ENCODE data around the gene ZNF189. TPM values are rescaled to one million over a fixed set of nuclear protein-coding genes. Genes with fewer than 3 reads are reported as not detected.

Gene ZNF189
- total and polyA plus RNA-seq, 2 donors (not counting 3 experiments of a cell fraction or from before 2014, with no cell fraction given) = 3.3 to 14.6 TPM

DNA sequence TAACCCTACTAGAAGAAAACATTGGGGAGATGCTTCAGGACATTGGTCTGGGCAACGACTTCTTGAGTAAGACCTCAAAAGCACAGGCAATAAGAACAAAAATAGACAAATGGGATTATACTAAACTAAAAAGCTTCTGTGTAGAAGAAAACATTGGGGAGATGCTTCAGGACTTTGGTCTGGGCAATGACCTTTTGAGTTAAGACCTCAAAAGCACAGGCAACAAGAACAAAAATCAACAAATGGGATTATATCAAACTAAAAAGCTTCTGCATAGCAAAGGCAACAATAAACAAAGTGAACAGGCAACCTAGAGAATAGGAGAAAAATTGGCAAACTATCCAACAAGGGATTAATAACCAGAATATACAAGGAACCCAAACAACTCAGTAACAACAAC lies 4.0 kb upstream of the ZNF189 start:
- Histone ChIP-seq H3K9me3 (replicated peaks; ENCODE audit: control insufficient read depth, insufficient read depth, low read length) (no peaks in the 10 kb centered on the region), H4K20me1 (replicated peaks; ENCODE audit: control insufficient read depth, extremely low read depth, insufficient read depth, low read length) (peaks cover 4% of the 10 kb centered on the region), H2AFZ (ENCODE audit: low read depth, low read length) (no peak overlapping the region), H3K9ac (replicated peaks; ENCODE audit: extremely low read depth, insufficient read depth, low read length) (no peak overlapping the region), H3K4me3 (replicated peaks in 1 of 3; ENCODE audit: insufficient read depth in 1 of 3, low read depth in 1 of 3, low read length in 3 of 3) (no peak overlapping the region), H3K9me1 (replicated peaks; ENCODE audit: control insufficient read depth, extremely low read depth, insufficient read depth, low read length) (no peaks in the 10 kb centered on the region), H3K36me3 (ENCODE audit: control insufficient read depth in 2 of 2, extremely low read depth in 1 of 2, insufficient read depth in 2 of 2, low read length in 2 of 2) (no peaks in the 10 kb centered on the region), H3K4me1 (ENCODE audit: control insufficient read depth, extremely low read depth, insufficient read depth, low read length) (peaks cover 12% of the 10 kb centered on the region), H3K79me2 (ENCODE audit: control insufficient read depth, insufficient read depth, low read length) (peaks cover 76% of the 10 kb centered on the region), H3K27me3 (ENCODE audit: control insufficient read depth in 2 of 2, insufficient read depth in 2 of 2, low read length in 2 of 2) (no peaks in the 10 kb centered on the region), H3K27ac (ENCODE audit: insufficient read depth, low read depth, low read length) (no peak overlapping the region), H3K4me2 (ENCODE audit: insufficient read depth, low read length) (no peak overlapping the region)
- BruUV-seq (replicated peaks) = no TSS peak
- intact Hi-C loops (cut with micrococcal nuclease) = loop anchor here (5.0 kb wide), 1 partner anchor 792 kb away; no protein-coding TSS in a partner anchor
- FAIRE-seq (no peak), DNase-seq (ENCODE audit: low read depth, low spot score) (no peak)
- dilution Hi-C loops (cut with MboI; ENCODE audit: extremely low pct_ligation_motif_present, low sequenced_read_pairs) = no loop called here
- TF ChIP-seq FOS (IDR thresholded peaks at IDR 0.05; ENCODE audit: borderline replicate concordance, insufficient read depth, low read length) = no peak
- TF ChIP-seq POLR2AphosphoS5 (IDR thresholded peaks at IDR 0.05; ENCODE audit: insufficient read depth, low read depth, low read length) = no peak
- TF ChIP-seq GATA2 (IDR thresholded peaks at IDR 0.05; ENCODE audit: insufficient read depth, insufficient read length, low read depth, low read length) = no peak
- ChIA-PET CTCF (no interaction called here), POLR2A (no interaction called here)

DNA sequence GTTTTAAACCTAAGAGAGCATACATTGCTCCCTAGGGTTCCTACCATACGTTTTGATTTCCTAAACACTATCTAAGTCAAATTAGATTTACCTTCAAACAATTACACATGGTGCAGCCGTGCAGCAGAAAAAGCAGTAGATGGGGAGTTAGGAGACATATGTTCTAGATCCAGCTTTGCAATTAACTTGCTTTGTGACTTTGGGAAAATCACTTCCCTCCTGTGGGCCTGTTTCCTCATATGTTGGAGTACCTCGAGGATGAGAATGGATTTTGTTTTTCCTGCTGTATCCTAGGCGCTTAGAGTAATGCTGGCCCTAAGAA lies 944 bp upstream of the ZNF189 start:
- peak overlapping the region; percentile 93 for H3K9ac ChIP-seq (replicated peaks; ENCODE audit: extremely low read depth, insufficient read depth, low read length)
- intact Hi-C loops (cut with micrococcal nuclease) (loop anchor here (1.0 to 5.0 kb wide), 6 partner anchors 9 to 1575 kb away; partner anchors contain the start of genes MSANTD3 and RNF20), dilution Hi-C loops (cut with MboI; ENCODE audit: extremely low pct_ligation_motif_present, low sequenced_read_pairs) (no loop called here)
- TF ChIP-seq, protein P1, sequence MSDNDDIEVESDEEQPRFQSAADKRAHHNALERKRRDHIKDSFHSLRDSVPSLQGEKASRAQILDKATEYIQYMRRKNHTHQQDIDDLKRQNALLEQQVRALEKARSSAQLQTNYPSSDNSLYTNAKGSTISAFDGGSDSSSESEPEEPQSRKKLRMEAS (IDR thresholded peaks at IDR 0.05; ENCODE audit: insufficient read depth, insufficient read length) = no peak
- TF ChIP-seq POLR2AphosphoS5 (IDR thresholded peaks at IDR 0.05; ENCODE audit: insufficient read depth, low read depth, low read length) = no peak
- TF ChIP-seq POLR2A (IDR thresholded peaks at IDR 0.05; ENCODE audit: low read depth, low read length) = no peak
- no peak for TF ChIP-seq JUN (IDR thresholded peaks at IDR 0.05; ENCODE audit: borderline replicate concordance, insufficient read depth, insufficient read length, low read depth)
- TF ChIP-seq FOS (IDR thresholded peaks at IDR 0.05; ENCODE audit: borderline replicate concordance, insufficient read depth, low read length) = no peak
- TF ChIP-seq GATA2 (IDR thresholded peaks at IDR 0.05; ENCODE audit: insufficient read depth, insufficient read length, low read depth, low read length) = no peak
- no peak for TF ChIP-seq MYC (IDR thresholded peaks at IDR 0.05; ENCODE audit: low read depth, low read length)
- TF ChIP-seq, protein P2, sequence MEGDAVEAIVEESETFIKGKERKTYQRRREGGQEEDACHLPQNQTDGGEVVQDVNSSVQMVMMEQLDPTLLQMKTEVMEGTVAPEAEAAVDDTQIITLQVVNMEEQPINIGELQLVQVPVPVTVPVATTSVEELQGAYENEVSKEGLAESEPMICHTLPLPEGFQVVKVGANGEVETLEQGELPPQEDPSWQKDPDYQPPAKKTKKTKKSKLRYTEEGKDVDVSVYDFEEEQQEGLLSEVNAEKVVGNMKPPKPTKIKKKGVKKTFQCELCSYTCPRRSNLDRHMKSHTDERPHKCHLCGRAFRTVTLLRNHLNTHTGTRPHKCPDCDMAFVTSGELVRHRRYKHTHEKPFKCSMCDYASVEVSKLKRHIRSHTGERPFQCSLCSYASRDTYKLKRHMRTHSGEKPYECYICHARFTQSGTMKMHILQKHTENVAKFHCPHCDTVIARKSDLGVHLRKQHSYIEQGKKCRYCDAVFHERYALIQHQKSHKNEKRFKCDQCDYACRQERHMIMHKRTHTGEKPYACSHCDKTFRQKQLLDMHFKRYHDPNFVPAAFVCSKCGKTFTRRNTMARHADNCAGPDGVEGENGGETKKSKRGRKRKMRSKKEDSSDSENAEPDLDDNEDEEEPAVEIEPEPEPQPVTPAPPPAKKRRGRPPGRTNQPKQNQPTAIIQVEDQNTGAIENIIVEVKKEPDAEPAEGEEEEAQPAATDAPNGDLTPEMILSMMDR (IDR thresholded peaks at IDR 0.05; ENCODE audit: extremely low read depth in 1 of 2, insufficient read depth in 1 of 2, low read depth in 1 of 2, low read length in 2 of 2) = no peak
- H2AFZ ChIP-seq (ENCODE audit: low read depth, low read length) = peak overlapping the region; percentile 99
- H3K9me3 ChIP-seq (replicated peaks; ENCODE audit: control insufficient read depth, insufficient read depth, low read length) = no peaks in the 10 kb centered on the region
- H3K27me3 ChIP-seq (ENCODE audit: control insufficient read depth in 2 of 2, insufficient read depth in 2 of 2, low read length in 2 of 2) = no peaks in the 10 kb centered on the region
- H3K4me3 ChIP-seq (replicated peaks in 1 of 3; ENCODE audit: insufficient read depth in 1 of 3, low read depth in 1 of 3, low read length in 3 of 3) = peak overlapping the region; percentile 61 to 97 (median 92)
- peaks cover 77% of the 10 kb centered on the region for H3K79me2 ChIP-seq (ENCODE audit: control insufficient read depth, insufficient read depth, low read length)
- POLR2A ChIA-PET = no interaction called here
- peak overlapping the region; percentile 98 for H3K4me2 ChIP-seq (ENCODE audit: insufficient read depth, low read length)
- no peak for FAIRE-seq
- H4K20me1 ChIP-seq (replicated peaks; ENCODE audit: control insufficient read depth, extremely low read depth, insufficient read depth, low read length) = no peaks in the 10 kb centered on the region
- no peak for DNase-seq (ENCODE audit: low read depth, low spot score)
- H3K27ac ChIP-seq (ENCODE audit: insufficient read depth, low read depth, low read length) = peak overlapping the region; percentile 87
- no TSS peak for BruUV-seq (replicated peaks)
- H3K4me1 ChIP-seq (ENCODE audit: control insufficient read depth, extremely low read depth, insufficient read depth, low read length) = peaks cover 26% of the 10 kb centered on the region
- H3K36me3 ChIP-seq (ENCODE audit: control insufficient read depth in 2 of 2, extremely low read depth in 1 of 2, insufficient read depth in 2 of 2, low read length in 2 of 2) = peaks cover 2 to 4% of the 10 kb centered on the region in 2 experiments
- CTCF ChIA-PET = no interaction called here
- H3K9me1 ChIP-seq (replicated peaks; ENCODE audit: control insufficient read depth, extremely low read depth, insufficient read depth, low read length) = no peaks in the 10 kb centered on the region

All from endothelial cell of umbilical vein (primary cell).